ENCODE measurements around the gene CCDC50.
A peak's percentile ranks its signal among the peaks of the same experiment; 100 is the strongest.

The CCDC50 gene

GRCh38 chr3:191301782-191302411 is 27.3 kb upstream of the CCDC50 start:
- no peak for TF ChIP-seq ZNF274 (IDR thresholded peaks at IDR 0.05; ENCODE audit: low read depth, low read length)
- H3K4me3 ChIP-seq (ENCODE audit: low read length) = no peak overlapping the region

GRCh38 chr3:191302451-191302850 is 26.7 kb upstream of the CCDC50 start:
- H3K4me3 ChIP-seq (ENCODE audit: low read length) = no peak overlapping the region
- TF ChIP-seq ZNF274 (IDR thresholded peaks at IDR 0.05; ENCODE audit: low read depth, low read length) = no peak

- no peak overlapping the region for H3K4me3 ChIP-seq (ENCODE audit: low read length)
- no peak for TF ChIP-seq ZNF274 (IDR thresholded peaks at IDR 0.05; ENCODE audit: low read depth, low read length)
Observed at GRCh38 chr3:191303596-191303995, 25.6 kb upstream of the CCDC50 start.

GRCh38 chr3:191306428-191306827 is 22.8 kb upstream of the CCDC50 start:
- no peak for TF ChIP-seq ZNF274 (IDR thresholded peaks at IDR 0.05; ENCODE audit: low read depth, low read length)
- no peak overlapping the region for H3K4me3 ChIP-seq (ENCODE audit: low read length)

- H3K4me3 ChIP-seq (ENCODE audit: low read length) = no peak overlapping the region
- no peak for TF ChIP-seq ZNF274 (IDR thresholded peaks at IDR 0.05; ENCODE audit: low read depth, low read length)
Observed at GRCh38 chr3:191307341-191307740, 21.9 kb upstream of the CCDC50 start.

GRCh38 chr3:191313296-191313695 is 15.9 kb upstream of the CCDC50 start:
- TF ChIP-seq ZNF274 (IDR thresholded peaks at IDR 0.05; ENCODE audit: low read depth, low read length) = no peak
- no peak overlapping the region for H3K4me3 ChIP-seq (ENCODE audit: low read length)

- TF ChIP-seq ZNF274 (IDR thresholded peaks at IDR 0.05; ENCODE audit: low read depth, low read length) = no peak
- no peak overlapping the region for H3K4me3 ChIP-seq (ENCODE audit: low read length)
Observed at GRCh38 chr3:191314109-191314728, 15.0 kb upstream of the CCDC50 start.

GRCh38 chr3:191316876-191317603 is 12.2 kb upstream of the CCDC50 start:
- no peak overlapping the region for H3K4me3 ChIP-seq (ENCODE audit: low read length)
- no peak for TF ChIP-seq ZNF274 (IDR thresholded peaks at IDR 0.05; ENCODE audit: low read depth, low read length)

GRCh38 chr3:191320316-191320715 is 8.9 kb upstream of the CCDC50 start:
- TF ChIP-seq ZNF274 (IDR thresholded peaks at IDR 0.05; ENCODE audit: low read depth, low read length) = no peak

GRCh38 chr3:191321019-191321767 is 8.0 kb upstream of the CCDC50 start:
- TF ChIP-seq ZNF274 (IDR thresholded peaks at IDR 0.05; ENCODE audit: low read depth, low read length) = no peak
- no peak overlapping the region for H3K4me3 ChIP-seq (ENCODE audit: low read length)

More at GRCh38 chr3:191320316-191320715, 8.9 kb upstream of the CCDC50 start:
- no peak overlapping the region for H3K4me3 ChIP-seq (ENCODE audit: low read length)

- no peak overlapping the region for H3K4me3 ChIP-seq (ENCODE audit: low read length)
- TF ChIP-seq ZNF274 (IDR thresholded peaks at IDR 0.05; ENCODE audit: low read depth, low read length) = no peak
Observed at GRCh38 chr3:191324936-191325335, 4.3 kb upstream of the CCDC50 start.

GRCh38 chr3:191327526-191327925 is 1.7 kb upstream of the CCDC50 start:
- H3K4me3 ChIP-seq (ENCODE audit: low read length) = no peak overlapping the region
- TF ChIP-seq ZNF274 (IDR thresholded peaks at IDR 0.05; ENCODE audit: low read depth, low read length) = no peak

- no peak for TF ChIP-seq ZNF274 (IDR thresholded peaks at IDR 0.05; ENCODE audit: low read depth, low read length)
- peak overlapping the region; percentile 95; the same call in 1 of the 2 replicates for H3K4me3 ChIP-seq (ENCODE audit: low read length)
Observed at GRCh38 chr3:191328383-191328961, 722 bp upstream of the CCDC50 start.
